AG04450 (cell line): ENCODE data around the gene CDYL2. TPM values are rescaled to one million over a fixed set of nuclear protein-coding genes. Genes with fewer than 3 reads are reported as not detected.

ENCODE experiments used
- CTCF ChIA-PET: fragments of 300-600, 350-600 bp; formaldehyde crosslinking; extraction: SDS; loops from one replicate; lab custom pipeline; 2022; ENCODE audit warnings: antibody characterized with exemption, inconsistent platforms; lab: Charles Lee
- POLR2A ChIA-PET: fragments of 350-600 bp; formaldehyde crosslinking; extraction: SDS; loops from one replicate; lab custom pipeline; 2021; ENCODE audit warnings: antibody characterized with exemption, inconsistent platforms; lab: Yijun Ruan, JAX
- DNase-seq: peaks from one replicate; pipeline ENCODE4 v3.0.0-alpha.2; 2011; ENCODE audit warnings: low read depth, low spot score
- H3K27ac ChIP-seq: one replicate; pipeline ENCODE4 v1.5.1; 2012; ENCODE audit warnings: low read depth, low read length, control low read depth
- H3K27me3 ChIP-seq: one replicate; pipeline ENCODE4 v1.6.0; 2012; ENCODE audit warnings: low read length; ENCODE audit not compliant: control insufficient read depth, insufficient read depth
- H3K4me3 ChIP-seq: 2 replicates; pipeline ENCODE4 v1.5.1; 2011; ENCODE audit warnings: mild to moderate bottlenecking, low read depth, low read length, control low read depth
- H3K9me3 ChIP-seq: 2 replicates; pipeline ENCODE4 v1.5.1; 2012; ENCODE audit warnings: low read length; ENCODE audit not compliant: control insufficient read depth, insufficient read depth
- polyA plus RNA-seq: library from polyadenylated mRNA; depleted of rRNA; stranded (reverse); fragments of >200 nt; gene quantifications from 2 replicates; pipeline ENCODE4 v1.2.3, GENCODE V29; 2011
- TF ChIP-seq, protein P1 (sequence below): IDR thresholded peaks from 2 replicates; pipeline ENCODE4 v1.5.1; 2011; ENCODE audit warnings: low read depth, low read length, control low read depth, inconsistent platforms

Gene CDYL2
- polyA plus RNA-seq, 1 experiment = 2.3 TPM

GRCh38 chr16:80837533-80838147 lies 33.2 kb upstream of the CDYL2 start:
- Histone ChIP-seq H3K27me3 (peaks cover 5% of the 10 kb centered on the region), H3K9me3 (no peaks in the 10 kb centered on the region), H3K27ac (no peak overlapping the region), H3K4me3 (no peak overlapping the region)
- DNase-seq = no peak
- ChIA-PET CTCF (interaction anchor here (0.9 to 1.1 kb wide), 2 partner anchors 12 to 14 kb away, joined by 3 to 5 read pairs; no protein-coding TSS in a partner anchor), POLR2A (no interaction called here)
- TF ChIP-seq, protein P1, sequence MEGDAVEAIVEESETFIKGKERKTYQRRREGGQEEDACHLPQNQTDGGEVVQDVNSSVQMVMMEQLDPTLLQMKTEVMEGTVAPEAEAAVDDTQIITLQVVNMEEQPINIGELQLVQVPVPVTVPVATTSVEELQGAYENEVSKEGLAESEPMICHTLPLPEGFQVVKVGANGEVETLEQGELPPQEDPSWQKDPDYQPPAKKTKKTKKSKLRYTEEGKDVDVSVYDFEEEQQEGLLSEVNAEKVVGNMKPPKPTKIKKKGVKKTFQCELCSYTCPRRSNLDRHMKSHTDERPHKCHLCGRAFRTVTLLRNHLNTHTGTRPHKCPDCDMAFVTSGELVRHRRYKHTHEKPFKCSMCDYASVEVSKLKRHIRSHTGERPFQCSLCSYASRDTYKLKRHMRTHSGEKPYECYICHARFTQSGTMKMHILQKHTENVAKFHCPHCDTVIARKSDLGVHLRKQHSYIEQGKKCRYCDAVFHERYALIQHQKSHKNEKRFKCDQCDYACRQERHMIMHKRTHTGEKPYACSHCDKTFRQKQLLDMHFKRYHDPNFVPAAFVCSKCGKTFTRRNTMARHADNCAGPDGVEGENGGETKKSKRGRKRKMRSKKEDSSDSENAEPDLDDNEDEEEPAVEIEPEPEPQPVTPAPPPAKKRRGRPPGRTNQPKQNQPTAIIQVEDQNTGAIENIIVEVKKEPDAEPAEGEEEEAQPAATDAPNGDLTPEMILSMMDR = no peak

- no peak overlapping the region for H3K4me3 ChIP-seq
- TF ChIP-seq, protein P1 = no peak
- no peak overlapping the region for H3K27ac ChIP-seq
- DNase-seq = no peak
- ChIA-PET CTCF (interaction anchor here (0.6 to 1.1 kb wide), 4 partner anchors 11 to 1409 kb away, joined by 3 to 5 read pairs (median 3); no protein-coding TSS in a partner anchor), POLR2A (no interaction called here)
- H3K9me3 ChIP-seq = no peaks in the 10 kb centered on the region
- H3K27me3 ChIP-seq = peaks cover 5% of the 10 kb centered on the region
Observed at GRCh38 chr16:80836846-80837245, 32.4 kb upstream of the CDYL2 start.

- ChIA-PET POLR2A (no interaction called here), CTCF (interaction anchor here (0.6 to 2.1 kb wide), 3 partner anchors 11 to 1410 kb away, joined by 3 to 14 read pairs (median 3); no protein-coding TSS in a partner anchor)
- H3K9me3 ChIP-seq = no peaks in the 10 kb centered on the region
- DNase-seq = no peak
- TF ChIP-seq, protein P1 = no peak
- H3K27ac ChIP-seq = no peak overlapping the region
- peaks cover 5% of the 10 kb centered on the region for H3K27me3 ChIP-seq
- H3K4me3 ChIP-seq = no peak overlapping the region
Observed at GRCh38 chr16:80836202-80836601, 31.8 kb upstream of the CDYL2 start.

DNA sequence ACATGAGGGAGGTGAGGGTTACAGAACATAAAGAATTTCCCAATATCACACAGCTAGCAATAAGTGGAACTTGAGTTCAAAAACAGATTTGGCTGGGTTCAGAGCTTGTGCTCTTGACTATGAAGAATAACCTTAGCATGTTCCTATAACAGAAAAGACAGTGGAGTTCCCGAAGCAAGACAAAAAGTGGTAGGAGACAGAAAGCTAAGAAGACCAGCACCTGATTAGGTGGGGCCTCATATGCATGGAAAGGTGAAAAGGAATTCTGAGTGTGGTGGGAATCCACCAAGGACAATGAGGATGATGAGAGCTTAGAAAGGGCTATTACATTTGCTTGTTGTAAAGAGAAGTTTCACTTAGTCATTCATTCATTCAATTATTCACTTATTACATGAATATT lies 26.6 kb upstream of the CDYL2 start:
- POLR2A ChIA-PET = no interaction called here
- Histone ChIP-seq H3K27ac (no peak overlapping the region), H3K27me3 (peaks cover 5% of the 10 kb centered on the region), H3K4me3 (no peak overlapping the region), H3K9me3 (no peaks in the 10 kb centered on the region)
- TF ChIP-seq, protein P1 = no peak
- CTCF ChIA-PET = interaction anchor here (1.0 kb wide), 1 partner anchor 21 kb away, joined by 3 read pairs; no protein-coding TSS in a partner anchor
- no peak for DNase-seq

- no peak for DNase-seq
- ChIA-PET POLR2A (no interaction called here), CTCF (interaction anchor here (0.6 kb wide), 1 partner anchor 301 kb away, joined by 3 read pairs; no protein-coding TSS in a partner anchor)
- Histone ChIP-seq H3K27me3 (peaks cover 3% of the 10 kb centered on the region), H3K27ac (no peak overlapping the region), H3K4me3 (no peak overlapping the region), H3K9me3 (no peaks in the 10 kb centered on the region)
- TF ChIP-seq, protein P1 = no peak
Observed at GRCh38 chr16:80828495-80828894, 24.1 kb upstream of the CDYL2 start.
